Mucosa of rectum (tissue), 2 donors: ENCODE results near the gene ZNF619.

Experiments used
- H3K27ac ChIP-seq, 2 donors: one replicate each; pipeline ENCODE4 v1.7.0; 2013; ENCODE audit warnings: inconsistent platforms in 2 of 2, low read depth in 2 of 2, low read length in 2 of 2
- H3K27me3 ChIP-seq, 2 donors: one replicate each; pipeline ENCODE4 v1.7.0; 2013; ENCODE audit warnings: low read length in 2 of 2; ENCODE audit not compliant: control insufficient read depth in 2 of 2, insufficient read depth in 2 of 2
- H3K36me3 ChIP-seq, 2 donors: one replicate each; pipeline ENCODE4 v1.7.0; 2013; ENCODE audit warnings: low read length in 2 of 2; ENCODE audit not compliant: control insufficient read depth in 2 of 2, insufficient read depth in 2 of 2
- H3K4me1 ChIP-seq, 2 donors: one replicate each; pipeline ENCODE4 v1.7.0; 2013; ENCODE audit warnings: low read length in 2 of 2, mild to moderate bottlenecking in 1 of 2; ENCODE audit not compliant: control insufficient read depth in 2 of 2, insufficient read depth in 2 of 2
- H3K4me3 ChIP-seq, 2 donors: one replicate each; pipeline ENCODE4 v1.7.0; 2013; ENCODE audit warnings: low read length in 2 of 2
- H3K9ac ChIP-seq, 2 donors: one replicate each; pipeline ENCODE4 v1.7.0; 2013; ENCODE audit warnings: low read length in 2 of 2, low read depth in 1 of 2, mild to moderate bottlenecking in 1 of 2
- H3K9me3 ChIP-seq, 2 donors: one replicate each; pipeline ENCODE4 v1.7.0; 2013; ENCODE audit warnings: low read length in 2 of 2; ENCODE audit not compliant: control insufficient read depth in 2 of 2
- donor health status: healthy.
- donor health status: Normal muscosa, but diverticular disease.

The ZNF619 gene

GRCh38 chr3:40497288-40497687, 20.4 kb downstream of the ZNF619 start:
- Histone ChIP-seq H3K9ac (no peak overlapping the region), H3K9me3 (no peaks in the 10 kb centered on the region), H3K4me3 (no peak overlapping the region), H3K27ac (no peak overlapping the region), H3K4me1 (no peaks in the 10 kb centered on the region), H3K36me3 (no peaks in the 10 kb centered on the region), H3K27me3 (no peaks in the 10 kb centered on the region)

- H3K9me3 ChIP-seq, result no peaks in the 10 kb centered on the region
- H3K27me3 ChIP-seq, result no peaks in the 10 kb centered on the region
- H3K27ac ChIP-seq, result no peak overlapping the region
- no peak overlapping the region for H3K4me3 ChIP-seq
- peaks cover 0 to 1% of the 10 kb centered on the region in 2 donors for H3K4me1 ChIP-seq
- no peaks in the 10 kb centered on the region for H3K36me3 ChIP-seq
- no peak overlapping the region for H3K9ac ChIP-seq
These were observed 23.0 kb downstream of the ZNF619 start for GRCh38 chr3:40499952-40500351.

GRCh38 chr3:40502034-40502433, 25.1 kb downstream of the ZNF619 start:
- Histone ChIP-seq H3K27ac (no peak overlapping the region), H3K9me3 (no peaks in the 10 kb centered on the region), H3K4me1 (peaks cover 0 to 7% of the 10 kb centered on the region in 2 donors), H3K36me3 (no peaks in the 10 kb centered on the region), H3K27me3 (no peaks in the 10 kb centered on the region), H3K4me3 (no peak overlapping the region), H3K9ac (no peak overlapping the region)

GRCh38 chr3:40504636-40505430, 27.9 kb downstream of the ZNF619 start:
- H3K9ac ChIP-seq, result peak overlapping the region; percentile 71 to 74
- no peaks in the 10 kb centered on the region for H3K27me3 ChIP-seq
- H3K9me3 ChIP-seq, result no peaks in the 10 kb centered on the region
- H3K4me1 ChIP-seq, result peaks cover 0 to 7% of the 10 kb centered on the region in 2 donors
- peak overlapping the region; percentile 83 to 95 for H3K4me3 ChIP-seq
- peak overlapping the region; percentile 3 to 6 for H3K27ac ChIP-seq
- no peaks in the 10 kb centered on the region for H3K36me3 ChIP-seq

GRCh38 chr3:40505599-40506462, 28.9 kb downstream of the ZNF619 start, which contains the start of gene ZNF620:
Gene ZNF620, plus strand, starts transcription at chr3:40506039. Its CDS starts 314 bp downstream, at chr3:40506353.
- Histone ChIP-seq H3K36me3 (no peaks in the 10 kb centered on the region), H3K27ac (peak within 1 kb of the TSS; percentile 58 to 69), H3K27me3 (no peaks in the 10 kb centered on the region), H3K9me3 (no peaks in the 10 kb centered on the region), H3K4me3 (peak within 1 kb of the TSS; percentile 83 to 95), H3K9ac (peak within 1 kb of the TSS; percentile 71 to 74), H3K4me1 (peaks cover 0 to 7% of the 10 kb centered on the region in 2 donors)

- no peak overlapping the region for H3K27ac ChIP-seq
- peaks cover 2 to 12% of the 10 kb centered on the region in 2 donors for H3K36me3 ChIP-seq
- H3K4me1 ChIP-seq, result peaks cover 0 to 3% of the 10 kb centered on the region in 2 donors
- no peak overlapping the region for H3K9ac ChIP-seq
- no peaks in the 10 kb centered on the region for H3K27me3 ChIP-seq
- H3K4me3 ChIP-seq, result no peak overlapping the region
- no peaks in the 10 kb centered on the region for H3K9me3 ChIP-seq
These were observed 34.3 kb downstream of the ZNF619 start for GRCh38 chr3:40511031-40511718.

- Histone ChIP-seq H3K4me1 (no peaks in the 10 kb centered on the region), H3K36me3 (peaks cover 6 to 18% of the 10 kb centered on the region in 2 donors), H3K27me3 (no peaks in the 10 kb centered on the region), H3K9ac (no peak overlapping the region), H3K9me3 (no peaks in the 10 kb centered on the region), H3K4me3 (no peak overlapping the region), H3K27ac (no peak overlapping the region)
These were observed 39.3 kb downstream of the ZNF619 start for GRCh38 chr3:40516201-40516600.

- Histone ChIP-seq H3K9me3 (no peaks in the 10 kb centered on the region), H3K27ac (no peak overlapping the region), H3K9ac (no peak overlapping the region), H3K27me3 (no peaks in the 10 kb centered on the region), H3K4me1 (no peaks in the 10 kb centered on the region), H3K4me3 (no peak overlapping the region), H3K36me3 (peaks cover 5 to 18% of the 10 kb centered on the region in 2 donors)
These were observed 41.1 kb downstream of the ZNF619 start for GRCh38 chr3:40518067-40518466.

- H3K4me1 ChIP-seq, result no peaks in the 10 kb centered on the region
- H3K9ac ChIP-seq, result no peak overlapping the region
- H3K27ac ChIP-seq, result no peak overlapping the region
- H3K4me3 ChIP-seq, result no peak overlapping the region
- no peaks in the 10 kb centered on the region for H3K27me3 ChIP-seq
- no peaks in the 10 kb centered on the region for H3K9me3 ChIP-seq
- peaks cover 5 to 18% of the 10 kb centered on the region in 2 donors for H3K36me3 ChIP-seq
These were observed 41.9 kb downstream of the ZNF619 start for GRCh38 chr3:40518848-40519247.
